Right renal cortex interstitium (tissue), 3 donors: ENCODE measurements around the gene SBK2. TPM values are rescaled to one million over a fixed set of nuclear protein-coding genes. Genes with fewer than 3 reads are reported as not detected.

Experiments used
- DNase-seq, 3 donors: peaks; one replicate each; pipeline ENCODE4 v3.0.0-alpha.2; 2013; ENCODE audit warnings: low read depth in 3 of 3, low spot score in 2 of 3
- polyA plus RNA-seq, 3 donors: library from polyadenylated mRNA; unstranded; fragments of 120-200 nt; gene quantifications; one replicate each; pipeline ENCODE4 v1.2.1, GENCODE V29; 2013; ENCODE audit not compliant: insufficient read length in 3 of 3

SBK2 gene
- polyA plus RNA-seq, 3 donors = 0.37 to 0.51 (median 0.50) TPM

DNA sequence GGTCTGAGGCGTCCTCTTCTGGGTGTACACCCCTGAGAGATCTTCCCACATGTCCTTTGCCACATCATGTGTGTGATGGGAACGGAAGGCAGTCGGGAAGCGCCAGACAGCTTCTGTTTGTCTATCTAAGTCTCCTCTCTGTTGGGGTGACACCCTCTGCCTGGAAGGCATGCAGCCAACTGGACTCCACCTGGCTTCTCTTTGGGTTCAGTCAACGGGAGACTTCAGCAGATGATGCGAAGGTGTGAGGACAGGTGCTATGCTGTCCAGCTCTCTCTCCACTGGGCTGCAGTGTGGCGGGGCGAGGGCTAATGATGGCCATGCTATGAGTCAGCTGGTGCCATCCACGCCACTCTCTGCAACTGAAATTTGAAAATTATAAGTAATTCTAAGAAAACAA is 22.8 kb upstream of the SBK2 start:
- DNase-seq = no peak

DNA sequence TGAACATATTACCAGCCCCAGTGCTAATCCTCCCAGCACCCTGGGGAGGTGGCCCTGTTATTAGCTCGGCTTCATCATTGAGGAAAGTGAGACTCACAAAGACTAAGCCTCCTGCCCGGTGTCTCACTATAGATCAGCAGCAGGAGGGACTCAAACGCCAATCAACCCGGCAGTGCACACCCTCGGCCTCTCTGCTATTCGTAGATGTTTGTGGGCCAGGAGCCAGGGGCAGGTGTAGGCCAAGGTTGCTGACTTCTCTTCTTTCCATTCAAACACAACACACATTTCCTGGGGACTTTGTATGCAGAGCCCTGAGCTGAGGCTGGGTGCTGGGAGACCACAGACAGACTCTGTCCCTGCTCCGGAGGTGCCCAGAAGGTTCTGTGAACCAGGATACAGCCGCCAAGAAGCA is 17.8 kb upstream of the SBK2 start:
- DNase-seq = no peak

DNA sequence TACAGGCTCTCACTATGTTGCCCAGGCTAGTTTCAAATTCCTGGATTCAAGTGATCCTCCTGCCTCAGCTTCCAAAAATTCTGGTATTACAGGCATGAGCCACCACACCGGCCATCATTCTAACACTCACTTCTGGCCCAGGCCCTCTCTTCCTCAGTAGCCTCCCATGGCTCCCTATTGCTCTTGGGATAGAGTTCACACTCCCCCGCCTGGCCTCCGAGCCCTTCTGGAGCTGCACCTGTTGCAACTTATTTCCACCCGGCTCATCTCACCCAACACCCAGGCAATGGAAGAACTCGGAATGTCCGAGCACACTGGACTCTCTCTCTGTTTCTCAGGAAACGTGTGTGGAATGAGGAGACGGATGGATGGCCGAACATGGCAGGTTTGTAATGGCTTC is 17.4 kb upstream of the SBK2 start:
- no peak for DNase-seq

DNA sequence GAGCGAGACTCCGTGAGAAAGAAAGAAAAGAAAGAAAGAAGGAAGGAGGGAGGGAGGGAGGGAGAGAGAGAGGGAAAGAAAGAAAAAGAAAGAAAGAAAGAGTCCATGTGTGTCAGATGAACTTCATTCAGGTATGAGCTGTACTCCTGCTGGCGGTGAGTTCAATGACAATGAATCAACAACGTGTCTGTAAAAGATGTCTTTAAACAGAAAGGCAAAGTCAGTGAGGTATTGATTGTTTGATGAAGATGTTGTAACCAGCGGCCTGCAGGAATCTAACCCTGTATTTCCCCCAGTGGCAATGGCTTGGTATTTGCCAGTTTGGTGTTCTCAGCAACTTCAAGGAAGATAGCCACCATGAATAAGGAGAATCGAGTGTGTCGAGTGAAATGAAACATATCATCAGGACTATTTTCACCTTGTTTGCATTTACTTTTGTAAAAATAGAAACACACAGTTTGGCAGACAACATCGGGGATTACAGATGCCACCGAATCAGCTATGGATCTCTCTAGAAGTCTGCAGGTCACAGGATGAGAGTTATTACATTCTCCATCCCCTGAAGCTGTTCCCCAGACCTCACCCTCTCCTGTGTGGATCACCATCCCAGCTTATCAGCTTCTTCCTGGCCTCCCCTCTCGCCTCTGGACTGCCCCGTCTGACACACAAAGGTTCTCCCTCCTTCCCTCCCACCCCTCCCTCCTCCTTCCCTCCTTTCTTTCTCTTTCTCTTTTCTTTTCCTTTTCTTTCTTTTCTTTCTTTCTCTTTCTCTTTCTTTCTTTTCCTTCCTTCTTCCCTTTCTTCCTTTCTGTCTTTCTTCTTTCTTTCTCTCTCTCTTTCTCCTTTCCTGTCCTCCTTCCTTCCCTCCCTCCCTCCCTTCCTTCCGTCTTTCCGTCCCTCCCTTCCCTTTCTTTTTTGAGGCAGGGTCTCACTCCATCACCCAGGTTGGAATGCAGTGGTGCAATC is 16.6 kb upstream of the SBK2 start:
- no peak for DNase-seq

DNA sequence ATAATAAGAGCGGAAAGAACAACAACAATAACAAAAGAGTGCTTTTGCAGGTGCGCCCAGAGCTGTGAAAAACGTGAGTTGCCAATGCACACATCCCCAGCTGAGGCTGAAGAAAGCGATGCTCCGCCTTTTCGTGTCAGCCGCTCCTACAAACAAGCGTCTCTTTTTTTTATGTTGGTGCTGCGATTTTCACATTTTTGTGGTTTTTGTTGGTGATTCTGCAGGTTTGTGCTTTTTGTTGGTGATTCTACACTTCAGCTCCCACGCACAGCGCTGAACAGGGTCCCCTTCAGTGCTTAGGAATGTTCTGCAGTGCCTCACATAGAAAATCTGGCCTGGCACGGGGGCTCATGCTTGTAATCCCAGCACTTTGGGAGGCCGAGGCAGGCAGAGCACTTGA is 15.7 kb upstream of the SBK2 start:
- DNase-seq = no peak

DNA sequence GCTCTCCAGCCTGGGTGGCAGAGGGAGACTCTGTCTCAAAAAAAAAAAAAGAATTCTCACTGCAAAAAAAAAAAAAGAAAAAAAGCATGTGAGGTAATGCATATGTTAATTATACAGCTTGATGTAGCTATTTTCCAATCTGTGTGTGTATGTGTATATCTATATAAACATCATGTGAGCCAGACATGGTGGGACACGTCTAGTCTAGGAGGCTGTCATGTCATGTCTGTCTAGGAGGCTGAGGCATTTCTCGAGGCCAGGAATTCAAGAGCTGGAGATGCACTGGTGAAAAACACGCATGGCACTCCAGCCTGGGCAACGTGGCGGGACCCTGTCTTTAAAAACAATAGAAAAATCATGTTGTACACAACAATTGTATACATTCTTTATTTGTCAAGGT is 15.3 kb upstream of the SBK2 start:
- DNase-seq = no peak

DNA sequence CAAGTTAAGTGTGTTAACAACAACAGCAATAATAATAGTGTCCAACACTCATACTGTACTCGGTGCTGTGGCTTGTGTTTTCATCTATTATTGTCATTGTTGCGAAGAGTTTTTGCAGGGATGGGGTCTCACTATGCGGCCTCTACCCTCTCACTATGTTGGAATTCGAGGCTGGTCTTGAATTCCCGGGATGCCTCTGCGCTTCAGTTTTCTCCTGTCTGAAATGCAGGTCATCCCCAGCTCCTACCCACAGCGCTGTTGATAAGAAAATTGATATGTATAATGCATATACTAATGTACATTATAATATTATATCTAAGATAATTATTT is 13.4 kb upstream of the SBK2 start:
- DNase-seq = no peak

DNA sequence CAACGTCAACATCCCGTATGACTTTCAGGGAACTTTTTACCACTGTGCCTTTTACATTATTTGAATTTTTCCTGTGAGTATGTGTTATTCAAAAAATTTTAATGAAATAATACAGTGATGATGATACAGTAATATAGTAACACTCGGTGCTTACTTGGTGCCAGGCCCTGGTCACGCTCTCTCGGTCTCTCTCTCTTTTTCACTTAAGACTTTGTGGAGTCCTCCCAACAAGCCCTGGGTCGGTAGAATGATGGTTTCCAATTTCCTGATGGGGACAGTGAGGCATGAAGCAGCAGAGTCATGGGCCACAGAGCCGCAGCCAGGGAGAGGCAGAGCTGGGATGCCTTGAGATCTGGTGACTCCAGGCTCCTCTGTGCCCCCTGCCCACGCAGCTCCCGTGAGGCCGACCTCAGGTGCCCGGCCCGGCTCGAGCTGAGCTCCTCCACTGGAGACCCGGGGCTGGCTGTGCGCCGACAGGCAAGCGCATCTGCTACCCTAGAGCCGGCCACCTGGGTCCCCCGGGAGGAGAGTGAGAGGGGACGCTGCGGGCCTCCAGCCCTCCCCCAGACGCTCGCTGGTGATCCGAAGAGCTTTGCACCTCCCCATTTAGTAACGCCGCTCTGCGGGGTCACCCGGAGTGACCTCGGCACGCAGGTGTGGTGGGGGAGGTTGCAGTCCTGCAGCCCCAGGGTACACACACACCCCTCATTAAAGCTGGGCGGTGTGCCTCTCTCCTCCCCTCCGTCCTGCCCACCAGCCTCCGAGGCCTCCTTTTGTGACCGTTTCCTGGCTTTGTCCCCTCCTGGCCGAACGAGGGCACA is 12.8 kb upstream of the SBK2 start:
- peak in 2 of 3 donors; percentile 70 to 80 for DNase-seq

DNA sequence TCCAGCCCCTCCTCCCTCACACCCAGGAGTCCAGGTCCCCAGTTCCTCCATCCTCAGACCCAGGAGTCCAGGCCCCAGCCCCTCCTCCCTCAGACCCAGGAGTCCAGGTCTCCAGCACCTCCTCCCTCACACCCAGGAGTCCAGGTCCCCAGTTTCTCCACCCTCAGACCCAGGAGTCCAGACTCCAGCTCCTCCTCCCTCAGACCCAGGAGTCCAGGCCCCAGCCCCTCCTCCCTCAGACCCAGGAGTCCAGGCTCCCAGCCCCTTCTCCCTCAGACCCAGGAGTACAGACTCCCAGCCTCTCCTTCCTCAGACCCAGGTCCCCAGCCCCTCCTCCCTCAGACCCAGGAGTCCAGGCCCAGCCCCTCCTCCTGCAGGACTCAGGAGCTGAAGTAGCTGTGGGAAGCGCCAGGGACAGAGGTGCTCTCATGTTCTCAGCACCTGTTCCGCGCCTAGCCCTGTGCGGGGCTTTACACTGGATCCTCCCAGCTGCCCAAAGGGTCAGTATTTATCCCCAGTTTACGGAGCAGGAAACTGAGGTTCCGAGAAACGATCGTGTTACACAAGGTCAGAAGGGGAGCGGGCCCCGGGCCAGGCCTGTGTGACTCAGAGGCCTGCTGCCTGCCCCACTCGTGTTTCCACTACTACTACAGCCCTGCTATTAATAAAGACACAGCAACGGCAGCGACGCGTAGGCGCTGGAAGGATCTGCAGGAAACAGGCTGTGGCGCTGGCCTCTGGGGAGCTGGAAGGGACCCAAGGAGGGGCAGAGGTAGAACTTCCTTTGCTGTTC is 10.1 kb upstream of the SBK2 start:
- no peak for DNase-seq

DNA sequence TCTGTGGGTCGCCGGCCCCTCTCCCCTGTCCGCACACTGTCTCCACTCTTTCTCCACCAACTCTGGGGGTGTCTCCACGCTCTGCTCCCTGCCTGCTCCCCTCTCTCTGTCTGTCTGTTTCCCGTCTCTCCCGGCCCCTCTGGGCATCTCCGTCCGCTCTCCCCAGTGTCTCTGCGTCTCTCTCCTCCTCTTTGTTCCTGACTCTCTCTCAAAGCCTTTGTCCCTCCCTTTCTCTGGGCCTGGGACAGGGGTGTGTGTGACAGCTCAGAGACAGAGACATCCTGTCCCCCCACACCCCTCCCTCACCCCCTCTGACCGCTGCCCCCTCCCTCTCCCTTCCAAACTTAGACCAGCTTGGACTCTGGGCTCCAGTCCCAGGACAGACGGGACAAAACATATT is 9.1 kb upstream of the SBK2 start:
- DNase-seq = no peak

DNA sequence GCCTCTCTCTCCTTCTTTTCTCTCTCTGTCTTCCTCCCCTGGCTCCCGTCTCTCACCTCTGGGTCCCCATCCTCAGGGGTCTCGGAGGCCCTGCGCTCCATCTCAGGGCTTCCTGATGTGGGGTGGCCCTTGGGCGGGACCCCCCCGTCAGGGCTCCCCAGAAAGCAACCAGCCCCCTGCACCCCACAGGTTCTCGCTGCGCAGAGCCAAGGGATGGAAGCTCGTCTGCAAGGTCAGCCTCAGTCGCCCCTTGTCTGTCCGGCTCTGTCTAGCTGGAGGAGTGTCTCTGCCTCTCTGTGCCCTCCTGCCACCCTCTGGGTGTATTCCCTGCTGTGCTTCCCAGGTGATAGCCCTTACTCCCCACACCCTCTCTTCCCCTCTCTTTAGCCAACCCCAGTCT is 8.5 kb upstream of the SBK2 start, which contains the start of gene SBK3:
Gene SBK3, minus strand, starts transcription at position 101 of the 400 bp plus-strand sequence. Its CDS starts 0 bp downstream, at position 101.
- DNase-seq = no peak

DNA sequence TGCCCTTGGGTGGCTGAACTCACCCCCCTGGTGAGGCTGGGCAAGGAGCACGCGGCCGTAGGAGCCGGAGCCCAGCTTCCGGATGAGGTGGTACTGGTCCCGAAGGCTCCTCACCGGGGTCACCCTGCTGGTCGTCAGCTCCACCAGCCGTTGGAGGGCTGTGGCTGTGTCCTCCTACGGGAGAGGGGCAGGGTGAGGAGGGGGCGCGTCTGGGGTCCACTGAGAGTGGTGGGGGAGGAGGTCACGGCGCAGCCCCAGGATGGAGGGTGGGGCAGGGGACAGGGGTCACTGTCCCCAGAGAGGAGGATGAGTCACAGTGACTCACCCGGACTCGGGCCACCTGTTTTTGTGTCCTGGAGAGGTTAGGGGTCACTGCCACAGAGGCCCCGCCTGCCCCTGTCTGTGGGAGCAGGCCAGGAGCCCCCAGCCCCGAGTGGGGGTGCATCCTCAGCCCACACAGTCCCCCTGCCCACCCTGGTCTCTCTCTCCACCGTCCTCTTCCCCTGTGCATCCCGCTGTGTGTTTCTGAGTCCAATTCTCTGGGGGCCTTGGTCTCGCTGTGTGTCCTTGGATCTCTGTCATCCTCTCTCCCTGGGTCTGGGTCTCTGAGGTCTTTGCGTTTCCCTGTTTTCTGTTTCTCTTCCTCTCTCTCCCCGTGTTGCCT is 8.0 kb upstream of the SBK2 start:
- DNase-seq = no peak

DNA sequence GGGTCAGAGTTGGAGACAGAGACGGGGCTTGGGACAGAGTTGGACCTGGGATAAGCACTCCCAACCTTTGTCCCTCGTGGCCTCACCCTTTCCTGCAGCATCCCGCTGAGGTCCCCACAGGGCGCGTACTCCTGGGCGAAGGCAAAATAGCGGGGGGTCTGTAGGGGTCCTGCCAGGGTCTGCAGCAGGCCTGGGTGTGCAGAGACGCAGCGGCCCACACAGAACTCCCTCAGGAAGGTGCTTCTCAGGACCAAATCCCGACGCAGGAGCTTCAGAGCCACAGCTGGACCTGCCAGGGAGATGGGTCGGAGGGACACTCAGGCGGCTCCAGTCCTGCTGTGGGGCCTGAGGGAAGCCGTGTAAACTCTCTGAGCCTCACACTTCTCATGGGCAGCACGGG is 7.1 kb upstream of the SBK2 start:
- DNase-seq = no peak

DNA sequence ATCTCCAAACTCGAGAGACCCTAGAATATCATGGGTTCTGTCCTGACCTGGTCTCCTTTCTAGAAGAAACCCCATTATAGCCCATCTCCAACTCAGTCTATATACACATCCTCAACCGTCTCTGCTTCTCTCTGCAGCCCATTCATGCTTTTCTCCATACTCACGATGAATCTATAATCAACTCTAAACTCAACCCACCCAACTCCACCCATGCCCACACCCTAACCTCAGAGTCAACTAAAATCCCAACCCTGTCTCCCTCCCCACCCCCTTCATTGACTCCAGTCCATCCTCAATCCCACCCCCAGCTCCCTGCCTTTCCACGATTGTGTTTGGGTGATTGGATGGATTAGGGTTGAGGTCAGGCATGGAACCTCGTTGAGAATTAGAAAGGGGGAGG is 6.6 kb upstream of the SBK2 start:
- DNase-seq = no peak

DNA sequence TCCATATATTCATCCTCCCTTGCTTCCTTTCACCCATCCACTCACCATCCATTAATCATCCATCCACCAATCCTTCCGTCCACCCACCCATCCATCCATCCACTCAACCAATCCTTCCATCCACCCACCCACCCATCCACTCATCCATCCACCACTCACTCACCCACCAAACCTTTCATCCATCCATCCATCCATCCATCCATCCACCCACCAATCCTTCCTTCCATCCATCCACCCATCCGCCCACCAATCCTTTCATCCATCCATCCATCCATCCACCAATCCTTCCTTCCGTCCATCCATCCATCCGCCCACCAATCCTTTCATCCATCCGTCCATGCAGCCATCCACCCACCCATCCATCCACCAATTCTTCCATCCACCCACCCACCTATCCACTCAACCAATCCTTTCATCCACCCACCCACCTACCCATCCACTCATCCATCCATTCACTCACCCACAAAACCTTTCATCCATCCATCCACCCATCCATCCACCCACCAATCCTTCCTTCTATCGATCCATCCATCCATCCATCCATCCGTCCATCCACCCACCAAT is 5.4 kb upstream of the SBK2 start:
- no peak for DNase-seq

DNA sequence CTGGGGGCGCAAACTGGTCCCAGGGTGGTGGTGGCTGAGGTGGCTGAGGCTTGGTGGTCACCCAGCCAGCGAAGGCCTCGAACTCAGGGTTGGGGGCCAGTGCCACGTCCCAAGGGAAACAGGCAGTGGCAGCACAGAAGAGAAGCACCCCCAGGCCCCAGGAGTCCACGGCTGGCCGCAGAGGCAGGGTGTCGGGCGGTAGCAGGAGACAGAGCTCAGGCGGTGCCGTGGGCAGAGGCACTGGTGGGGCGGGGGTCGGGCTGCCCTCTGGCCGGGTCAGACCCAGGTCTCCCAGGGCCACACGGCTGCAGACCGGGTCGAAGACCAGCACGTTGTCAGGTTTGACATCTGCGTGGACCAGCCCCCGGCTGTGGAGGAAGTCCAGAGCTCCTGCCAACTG is 4.2 kb upstream of the SBK2 start:
- DNase-seq = no peak

DNA sequence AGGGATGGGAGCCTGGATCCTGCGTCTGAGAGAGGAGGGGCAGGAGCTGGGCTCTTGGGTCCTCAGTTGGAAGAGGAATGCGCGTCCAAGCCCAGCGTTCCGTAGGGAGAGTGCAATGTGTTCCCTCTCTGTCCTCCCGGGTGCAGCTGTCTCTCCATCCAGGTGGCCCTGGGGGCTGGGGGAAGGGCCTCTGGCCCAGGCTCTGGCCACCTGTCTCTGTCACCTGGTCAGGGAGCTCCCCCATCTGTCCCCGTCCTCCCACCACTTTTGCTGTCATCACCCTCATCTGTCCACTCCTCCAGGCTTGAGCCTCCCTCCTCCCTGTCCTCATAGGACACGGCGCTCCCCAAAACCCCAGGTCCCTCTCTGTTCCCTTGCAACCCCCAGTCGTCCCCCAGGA is 3.7 kb upstream of the SBK2 start:
- DNase-seq = no peak

DNA sequence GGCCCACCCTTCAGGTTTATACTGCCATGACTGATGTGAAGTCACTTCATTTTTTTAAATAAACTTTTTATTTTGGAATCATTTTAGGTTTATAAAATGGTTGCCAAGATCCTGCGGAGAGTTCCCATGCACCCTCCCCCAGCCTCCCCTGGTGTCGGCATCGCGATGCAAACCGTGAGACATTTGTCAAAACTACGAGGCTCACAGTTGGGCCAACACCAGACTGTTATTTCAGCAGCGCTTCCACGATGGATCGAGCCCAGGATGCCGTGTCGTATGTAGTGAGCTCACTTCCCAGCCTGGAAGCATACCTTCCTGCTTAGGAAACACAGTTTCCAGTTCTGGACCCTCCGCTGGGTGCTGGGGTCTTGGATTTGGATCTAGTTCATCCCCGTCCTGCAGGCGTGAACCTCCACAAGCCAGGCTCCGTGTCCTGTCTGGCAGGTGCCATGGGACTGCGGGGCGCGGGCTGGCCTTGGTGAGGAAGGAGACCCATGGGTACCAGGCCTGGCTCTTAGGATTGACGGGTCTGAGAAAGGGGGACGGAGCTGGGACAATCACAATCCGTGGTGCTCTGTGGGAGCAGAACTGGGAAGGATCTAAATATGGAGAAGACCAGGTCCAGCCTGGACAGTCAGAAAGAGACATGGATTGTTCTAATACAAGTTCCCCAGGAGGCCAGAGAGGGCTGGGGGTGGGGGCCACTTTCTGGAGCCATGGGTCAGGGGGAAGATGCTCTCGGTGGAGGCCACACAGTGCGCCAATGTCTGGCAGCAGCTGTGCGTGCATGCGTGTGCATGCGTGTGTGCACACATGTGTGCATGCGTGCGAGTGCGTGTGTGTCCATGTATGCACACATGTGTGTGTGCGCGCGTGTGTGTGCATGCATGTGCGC is 2.4 kb upstream of the SBK2 start:
- no peak for DNase-seq

DNA sequence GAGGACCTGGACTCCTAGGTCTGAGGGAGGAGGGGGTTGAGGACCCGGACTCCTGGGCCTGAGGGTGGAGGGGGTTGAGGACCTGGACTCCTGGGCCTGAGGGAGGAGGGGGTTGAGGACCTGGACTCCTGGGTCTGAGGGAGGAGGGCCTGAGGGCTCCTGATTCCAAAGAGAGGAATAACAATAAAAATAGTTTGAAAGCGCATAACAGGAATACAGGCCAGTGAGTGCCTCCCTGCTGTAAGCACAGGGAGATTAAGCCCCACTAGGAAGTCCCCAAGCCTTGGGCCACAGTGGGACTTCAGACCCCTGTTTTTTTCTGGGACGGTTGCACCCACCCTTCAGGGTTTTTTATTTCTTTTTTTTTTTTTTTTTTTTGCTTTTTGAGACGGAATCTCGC is 1.2 kb upstream of the SBK2 start:
- no peak for DNase-seq
